Measurements from ENCODE around the gene NKD1.

- TF ChIP-seq CTCF (IDR thresholded peaks at IDR 0.05) = no peak
- TF ChIP-seq POLR2AphosphoS5 (IDR thresholded peaks at IDR 0.05) = no peak
These were observed 28.4 kb downstream of the NKD1 start for GRCh38 chr16:50576403-50577113.
